Common myeloid progenitor, CD34-positive (primary cell): ENCODE data around the gene LAMP1.
"Not testable (repeated sequence)": the region's sequence is repeated elsewhere in the genome, so short reads cannot be mapped to it uniquely, and the experiment has no call there.

Experiments
- CTCF ChIA-PET: fragments of 350-600 bp; sonication (Branson Sonifier 250); formaldehyde crosslinking; loops from one replicate; lab custom pipeline; 2021; ENCODE audit warnings: antibody characterized with exemption; lab: Charles Lee
- POLR2A ChIA-PET: fragments of 350-600 bp; sonication (Branson Sonifier 250); formaldehyde crosslinking; loops from one replicate; lab custom pipeline; 2021; ENCODE audit warnings: antibody characterized with exemption; lab: Charles Lee
- DNase-seq, 3 donors: peaks; one replicate each; pipeline versions ENCODE4 v3.0.0 to v3.0.0-alpha.2; 2013
- H3K27ac ChIP-seq, 2 experiments: 1 replicate in 1 of 2; 2 replicates in 1 of 2; pipeline ENCODE4 v1.7.0; 2013; ENCODE audit warnings: inconsistent platforms in 2 of 2, low read length in 2 of 2, mild to moderate bottlenecking in 2 of 2, low read depth in 1 of 2, moderate library complexity in 1 of 2; ENCODE audit not compliant: severe bottlenecking in 2 of 2, insufficient read depth in 1 of 2, poor library complexity in 1 of 2
- H3K27me3 ChIP-seq, 5 experiments: replicated peaks in 2 of 5; 1 replicate in 3 of 5; 2 replicates in 2 of 5; pipeline versions ENCODE4 v1.6.1 to v1.7.0; 2013; ENCODE audit warnings: low read length in 4 of 5, mild to moderate bottlenecking in 2 of 5, moderate library complexity in 2 of 5, inconsistent platforms in 1 of 5; ENCODE audit not compliant: insufficient read depth in 5 of 5, control insufficient read depth in 4 of 5
- H3K36me3 ChIP-seq, 4 experiments: 1 replicate in 2 of 4; 2 replicates in 2 of 4; pipeline versions ENCODE4 v1.6.1 to v1.7.0; 2013; ENCODE audit warnings: low read length in 3 of 4, control low read depth in 1 of 4, mild to moderate bottlenecking in 1 of 4; ENCODE audit not compliant: control insufficient read depth in 4 of 4, insufficient read depth in 4 of 4
- H3K4me1 ChIP-seq, 4 experiments: 1 replicate in 3 of 4; 2 replicates in 1 of 4; pipeline versions ENCODE4 v1.6.1 to v1.7.1; 2013; ENCODE audit warnings: low read length in 3 of 4, mild to moderate bottlenecking in 3 of 4, control low read depth in 1 of 4, inconsistent platforms in 1 of 4, moderate library complexity in 1 of 4; ENCODE audit not compliant: control insufficient read depth in 4 of 4, insufficient read depth in 4 of 4; ENCODE audit errors: control extremely low read depth in 1 of 4
- H3K4me3 ChIP-seq, 7 experiments: 1 replicate in 4 of 7; 2 replicates in 3 of 7; pipeline versions ENCODE4 v1.5.1 to v1.7.0; 2013; ENCODE audit warnings: mild to moderate bottlenecking in 7 of 7, low read length in 6 of 7, moderate library complexity in 6 of 7, inconsistent platforms in 2 of 7, low read depth in 2 of 7, control low read depth in 1 of 7; ENCODE audit not compliant: insufficient read depth in 4 of 7, control insufficient read depth in 1 of 7; ENCODE audit errors: extremely low read depth in 1 of 7
- H3K9me3 ChIP-seq, 5 experiments: 1 replicate in 4 of 5; 2 replicates in 1 of 5; pipeline versions ENCODE4 v1.6.1 to v1.7.1; 2013; ENCODE audit warnings: low read length in 4 of 5, mild to moderate bottlenecking in 2 of 5, inconsistent platforms in 1 of 5, low read depth in 1 of 5, moderate library complexity in 1 of 5; ENCODE audit not compliant: control insufficient read depth in 4 of 5, insufficient read depth in 2 of 5; ENCODE audit errors: control extremely low read depth in 1 of 5
- WGBS: methylation state at CpG from one replicate; pipeline ENCODE4 v1.1.5; 2013; ENCODE audit not compliant: insufficient coverage; 5-methylcytosine and 5-hydroxymethylcytosine counted together

LAMP1 gene

DNA sequence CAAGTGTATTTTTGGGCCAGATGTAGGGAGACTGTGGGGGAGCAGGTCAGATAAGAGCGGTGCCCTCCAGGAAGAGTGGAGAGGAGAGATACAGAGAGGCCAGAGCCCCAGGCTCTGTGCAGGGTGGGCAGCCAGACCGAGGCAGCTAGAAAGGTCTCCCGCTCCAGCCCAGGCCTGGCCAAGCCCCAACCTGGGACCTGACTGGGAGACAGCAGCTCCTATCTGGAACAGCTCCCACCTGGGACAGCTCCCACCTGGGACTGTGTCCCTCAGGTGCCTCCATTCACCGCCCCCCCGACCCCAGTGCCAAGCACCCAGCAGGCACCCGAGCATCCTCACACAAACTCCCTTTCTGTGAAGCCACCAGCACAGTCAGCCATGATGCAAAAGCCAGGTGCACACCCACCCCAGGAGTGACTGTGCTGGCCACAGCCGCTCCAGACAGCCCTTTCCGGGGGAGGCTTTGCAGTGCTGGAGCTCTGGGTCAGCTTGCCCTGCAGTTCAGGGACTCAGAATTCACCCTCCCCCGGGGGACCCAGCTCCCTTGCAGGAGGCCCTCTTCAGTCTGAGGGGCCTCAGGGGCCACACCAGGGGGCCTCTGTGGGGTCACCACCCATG lies 69.0 kb downstream of the LAMP1 start:
- Histone ChIP-seq H3K4me1 (peaks cover 0 to 20% (median 12%) of the 10 kb centered on the region in 4 experiments), H3K27ac (no peak overlapping the region), H3K9me3 (no peaks in the 10 kb centered on the region), H3K27me3 (peaks cover 0 to 49% (median 14%) of the 10 kb centered on the region in 5 experiments), H3K36me3 (no peaks in the 10 kb centered on the region), H3K4me3 (no peak overlapping the region)
- WGBS, result 82% methylated on average over 8 of the region's 9 CpGs
- POLR2A ChIA-PET, result no interaction called here
- DNase-seq, result peak in 1 of 3 donors; percentile 22
- CTCF ChIA-PET, result no interaction called here

DNA sequence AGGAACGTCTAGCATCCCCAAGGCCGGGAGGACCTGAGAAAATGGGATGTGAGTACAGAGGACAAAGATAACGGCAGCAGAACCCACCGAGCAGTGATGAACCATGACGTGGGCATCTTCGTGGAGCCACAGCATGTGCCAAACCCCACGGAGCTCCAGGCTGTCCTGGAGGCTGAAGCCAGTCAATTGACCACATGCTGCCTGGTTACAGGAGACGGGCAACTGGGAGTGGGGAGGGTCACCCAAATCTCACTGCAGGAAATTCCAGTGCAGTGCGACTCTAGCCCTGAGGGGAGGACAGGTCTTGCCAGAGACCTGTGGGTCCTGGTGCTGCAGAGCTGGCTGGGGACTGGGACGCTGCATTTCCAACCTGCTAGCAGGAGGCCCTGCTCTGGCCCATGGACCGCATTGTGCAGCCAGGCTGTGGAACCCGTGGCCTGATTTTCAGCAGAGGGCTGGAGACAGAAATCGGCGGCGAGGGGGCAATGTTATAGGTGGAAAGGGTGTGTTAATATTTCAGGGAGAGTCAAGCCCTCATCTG lies 70.1 kb downstream of the LAMP1 start:
- no peak overlapping the region for H3K4me3 ChIP-seq
- H3K27ac ChIP-seq, result no peak overlapping the region
- H3K36me3 ChIP-seq, result no peaks in the 10 kb centered on the region
- WGBS, result 92% methylated on average over 10 of the region's 15 CpGs
- CTCF ChIA-PET, result no interaction called here
- no peak for DNase-seq
- no peaks in the 10 kb centered on the region for H3K9me3 ChIP-seq
- POLR2A ChIA-PET, result no interaction called here
- peaks cover 0 to 14% (median 8%) of the 10 kb centered on the region in 4 experiments for H3K4me1 ChIP-seq
- peaks cover 0 to 39% (median 12%) of the 10 kb centered on the region in 5 experiments for H3K27me3 ChIP-seq

DNA sequence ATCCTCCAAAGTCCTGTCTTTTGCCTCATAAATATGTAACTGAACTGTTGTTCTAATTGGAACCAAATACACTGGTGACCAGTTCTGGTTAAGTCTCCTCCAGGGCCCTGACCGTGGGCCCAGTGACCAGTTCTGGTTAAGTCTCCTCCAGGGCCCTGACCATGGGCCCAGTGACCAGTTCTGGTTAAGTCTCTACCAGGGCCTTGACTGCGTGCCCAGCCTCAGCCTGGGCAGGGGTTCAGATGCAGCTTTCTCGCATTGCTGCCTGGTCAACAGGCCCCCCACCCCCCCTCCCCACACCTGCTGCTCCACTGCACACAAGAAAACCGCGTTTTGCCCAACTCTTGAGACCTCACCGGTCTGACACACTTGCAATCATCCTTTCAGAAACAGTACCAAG lies 70.7 kb downstream of the LAMP1 start:
- WGBS, result 89% methylated on average over 4 of the region's 6 CpGs
- POLR2A ChIA-PET, result no interaction called here
- no peaks in the 10 kb centered on the region for H3K36me3 ChIP-seq
- H3K27me3 ChIP-seq, result peaks cover 0 to 32% (median 9%) of the 10 kb centered on the region in 5 experiments
- CTCF ChIA-PET, result no interaction called here
- H3K4me3 ChIP-seq, result no peak overlapping the region
- peaks cover 0 to 14% (median 8%) of the 10 kb centered on the region in 4 experiments for H3K4me1 ChIP-seq
- no peaks in the 10 kb centered on the region for H3K9me3 ChIP-seq
- no peak overlapping the region for H3K27ac ChIP-seq
- no peak for DNase-seq

DNA sequence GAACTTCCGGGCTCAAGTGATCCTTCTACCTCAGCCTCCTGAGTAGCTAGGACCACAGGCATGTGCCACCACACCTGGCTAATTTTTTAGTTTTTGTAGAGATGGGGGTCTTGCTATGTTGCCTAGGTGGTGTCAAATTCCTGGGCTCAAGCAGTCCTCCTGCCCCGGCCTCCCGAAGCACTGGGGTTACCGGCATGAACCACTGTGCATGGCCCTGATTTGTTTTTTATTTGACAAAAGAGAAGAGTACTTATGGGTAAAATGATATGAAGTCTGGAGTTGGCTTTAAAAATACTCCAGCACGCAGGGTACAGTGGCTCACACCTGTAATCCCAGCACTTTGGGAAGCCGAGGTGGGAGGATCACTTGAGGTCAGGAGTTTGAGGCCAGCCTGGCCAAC lies 71.3 kb downstream of the LAMP1 start:
- H3K36me3 ChIP-seq, H3K27ac ChIP-seq, POLR2A ChIA-PET, H3K4me3 ChIP-seq, DNase-seq, H3K9me3 ChIP-seq: not testable (repeated sequence)
- WGBS, result 100% methylated on average over 4 of the region's 6 CpGs
- peaks cover 0 to 28% (median 5%) of the 10 kb centered on the region in 5 experiments for H3K27me3 ChIP-seq
- H3K4me1 ChIP-seq, result peaks cover 0 to 14% (median 8%) of the 10 kb centered on the region in 4 experiments
- CTCF ChIA-PET, result interaction anchor here (0.7 kb wide), 1 partner anchor 113 kb away, joined by 3 read pairs; no protein-coding TSS in a partner anchor

DNA sequence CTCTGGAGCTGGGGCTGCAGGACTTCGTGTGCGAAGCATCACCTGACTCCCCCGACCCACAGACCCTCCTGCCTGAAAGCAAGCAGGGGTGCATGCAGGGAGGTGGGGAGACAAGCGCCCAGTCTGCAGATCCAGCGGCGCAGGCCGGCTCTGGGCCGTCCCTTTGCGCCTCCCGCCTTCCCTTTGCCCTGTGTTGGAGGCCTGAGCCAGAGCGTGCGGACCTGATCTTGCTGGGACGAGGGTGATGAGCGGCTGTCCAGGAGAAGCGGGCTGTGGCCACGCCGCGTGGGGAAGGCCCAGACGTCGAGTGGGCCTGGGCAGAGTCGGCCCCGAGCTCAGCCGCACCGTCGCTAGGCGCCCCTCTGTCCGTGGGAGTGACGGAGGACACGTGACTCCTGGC lies 72.2 kb downstream of the LAMP1 start:
- DNase-seq, result no peak
- H3K9me3 ChIP-seq, result no peaks in the 10 kb centered on the region
- H3K4me1 ChIP-seq, result peaks cover 0 to 9% (median 3%) of the 10 kb centered on the region in 4 experiments
- 97% methylated on average over 17 of the region's 29 CpGs for WGBS
- POLR2A ChIA-PET, result no interaction called here
- H3K4me3 ChIP-seq, result no peak overlapping the region
- H3K36me3 ChIP-seq, result no peaks in the 10 kb centered on the region
- peaks cover 0 to 23% (median 5%) of the 10 kb centered on the region in 5 experiments for H3K27me3 ChIP-seq
- CTCF ChIA-PET, result interaction anchor here (0.6 kb wide), 1 partner anchor 118 kb away, joined by 3 read pairs; no protein-coding TSS in a partner anchor
- no peak overlapping the region for H3K27ac ChIP-seq

DNA sequence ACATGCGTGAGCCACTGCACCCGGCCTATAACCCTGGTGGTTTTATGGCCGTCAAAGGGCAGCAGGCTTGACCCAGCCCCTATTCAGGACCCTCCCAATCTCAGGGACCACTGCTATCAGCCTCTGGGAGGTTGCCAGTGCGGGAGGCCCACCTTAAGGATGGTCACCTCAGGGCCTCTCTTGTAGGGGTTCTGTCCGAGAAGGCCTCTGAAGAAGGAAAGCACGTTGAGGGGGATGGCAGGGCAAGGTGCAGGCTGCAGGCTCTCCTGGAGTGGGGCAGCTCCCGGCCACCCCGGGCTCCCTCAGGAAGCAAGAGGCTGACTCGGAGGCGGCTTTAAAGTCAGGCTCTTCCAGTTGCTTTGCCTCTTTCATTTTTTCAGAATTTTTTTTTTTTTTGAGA lies 72.8 kb downstream of the LAMP1 start:
- H3K27me3 ChIP-seq, result peaks cover 0 to 17% (median 2%) of the 10 kb centered on the region in 5 experiments
- CTCF ChIA-PET, result no interaction called here
- H3K27ac ChIP-seq, result no peak overlapping the region
- no peaks in the 10 kb centered on the region for H3K9me3 ChIP-seq
- H3K4me3 ChIP-seq, result no peak overlapping the region
- DNase-seq, result no peak
- H3K4me1 ChIP-seq, result peaks cover 0 to 4% (median 0%) of the 10 kb centered on the region in 4 experiments
- H3K36me3 ChIP-seq, result no peaks in the 10 kb centered on the region
- 91% methylated on average over 6 of the region's 10 CpGs for WGBS
- POLR2A ChIA-PET, result no interaction called here

DNA sequence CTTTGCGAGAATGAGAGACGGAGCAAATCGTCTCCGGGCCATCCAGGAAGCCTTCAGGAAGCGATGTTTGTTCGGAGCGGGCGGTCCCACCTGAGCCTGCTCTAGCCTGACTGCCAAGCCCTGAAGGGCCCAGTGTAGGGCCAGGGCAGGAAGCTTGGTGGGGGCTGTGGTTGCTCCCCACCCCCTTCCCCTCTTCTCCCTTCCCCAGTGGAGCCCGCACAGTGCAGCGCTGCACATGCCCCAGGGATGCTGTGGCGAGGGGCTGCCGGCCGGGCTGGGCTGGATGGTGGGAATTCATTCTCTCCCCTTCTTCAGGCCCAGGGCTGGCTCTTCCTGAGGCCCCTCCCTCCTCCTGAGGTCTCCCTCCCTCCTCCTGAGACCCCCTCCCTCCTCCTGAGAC lies 74.0 kb downstream of the LAMP1 start:
- CTCF ChIA-PET, result no interaction called here
- Histone ChIP-seq H3K27me3 (peaks cover 0 to 5% (median 0%) of the 10 kb centered on the region in 5 experiments), H3K27ac (no peak overlapping the region), H3K4me3 (no peak overlapping the region), H3K9me3 (no peaks in the 10 kb centered on the region), H3K4me1 (peaks cover 0 to 2% (median 0%) of the 10 kb centered on the region in 4 experiments), H3K36me3 (no peaks in the 10 kb centered on the region)
- POLR2A ChIA-PET, result no interaction called here
- no peak for DNase-seq
- WGBS, result 85% methylated on average over 7 of the region's 13 CpGs
